GM19023 (cell line): ENCODE measurements around the gene KANSL1L.
"Not testable (repeated sequence)": the region's sequence is repeated elsewhere in the genome, so short reads cannot be mapped to it uniquely, and the experiment has no call there.

Source experiments
- ATAC-seq: cut with Tn5 transposase; IDR thresholded peaks from one replicate; pipeline ENCODE4 v1.9.1; 2021; ENCODE audit warnings: mild to moderate bottlenecking, moderate library complexity; ENCODE audit not compliant: unreplicated experiment

KANSL1L gene, protein sequence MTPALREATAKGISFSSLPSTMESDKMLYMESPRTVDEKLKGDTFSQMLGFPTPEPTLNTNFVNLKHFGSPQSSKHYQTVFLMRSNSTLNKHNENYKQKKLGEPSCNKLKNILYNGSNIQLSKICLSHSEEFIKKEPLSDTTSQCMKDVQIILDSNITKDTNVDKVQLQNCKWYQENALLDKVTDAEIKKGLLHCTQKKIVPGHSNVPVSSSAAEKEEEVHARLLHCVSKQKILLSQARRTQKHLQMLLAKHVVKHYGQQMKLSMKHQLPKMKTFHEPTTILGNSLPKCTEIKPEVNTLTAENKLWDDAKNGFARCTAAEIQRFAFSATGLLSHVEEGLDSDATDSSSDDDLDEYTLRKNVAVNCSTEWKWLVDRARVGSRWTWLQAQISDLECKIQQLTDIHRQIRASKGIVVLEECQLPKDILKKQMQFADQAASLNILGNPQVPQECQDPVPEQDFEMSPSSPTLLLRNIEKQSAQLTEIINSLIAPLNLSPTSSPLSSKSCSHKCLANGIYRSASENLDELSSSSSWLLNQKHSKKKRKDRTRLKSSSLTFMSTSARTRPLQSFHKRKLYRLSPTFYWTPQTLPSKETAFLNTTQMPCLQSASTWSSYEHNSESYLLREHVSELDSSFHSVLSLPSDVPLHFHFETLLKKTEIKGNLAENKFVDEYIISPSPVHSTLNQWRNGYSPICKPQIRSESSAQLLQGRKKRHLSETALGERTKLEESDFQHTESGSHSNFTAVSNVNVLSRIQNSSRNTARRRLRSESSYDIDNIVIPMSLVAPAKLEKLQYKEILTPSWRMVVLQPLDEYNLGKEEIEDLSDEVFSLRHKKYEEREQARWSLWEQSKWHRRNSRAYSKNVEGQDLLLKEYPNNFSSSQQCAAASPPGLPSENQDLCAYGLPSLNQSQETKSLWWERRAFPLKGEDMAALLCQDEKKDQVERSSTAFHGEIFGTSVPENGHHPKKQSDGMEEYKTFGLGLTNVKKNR

DNA sequence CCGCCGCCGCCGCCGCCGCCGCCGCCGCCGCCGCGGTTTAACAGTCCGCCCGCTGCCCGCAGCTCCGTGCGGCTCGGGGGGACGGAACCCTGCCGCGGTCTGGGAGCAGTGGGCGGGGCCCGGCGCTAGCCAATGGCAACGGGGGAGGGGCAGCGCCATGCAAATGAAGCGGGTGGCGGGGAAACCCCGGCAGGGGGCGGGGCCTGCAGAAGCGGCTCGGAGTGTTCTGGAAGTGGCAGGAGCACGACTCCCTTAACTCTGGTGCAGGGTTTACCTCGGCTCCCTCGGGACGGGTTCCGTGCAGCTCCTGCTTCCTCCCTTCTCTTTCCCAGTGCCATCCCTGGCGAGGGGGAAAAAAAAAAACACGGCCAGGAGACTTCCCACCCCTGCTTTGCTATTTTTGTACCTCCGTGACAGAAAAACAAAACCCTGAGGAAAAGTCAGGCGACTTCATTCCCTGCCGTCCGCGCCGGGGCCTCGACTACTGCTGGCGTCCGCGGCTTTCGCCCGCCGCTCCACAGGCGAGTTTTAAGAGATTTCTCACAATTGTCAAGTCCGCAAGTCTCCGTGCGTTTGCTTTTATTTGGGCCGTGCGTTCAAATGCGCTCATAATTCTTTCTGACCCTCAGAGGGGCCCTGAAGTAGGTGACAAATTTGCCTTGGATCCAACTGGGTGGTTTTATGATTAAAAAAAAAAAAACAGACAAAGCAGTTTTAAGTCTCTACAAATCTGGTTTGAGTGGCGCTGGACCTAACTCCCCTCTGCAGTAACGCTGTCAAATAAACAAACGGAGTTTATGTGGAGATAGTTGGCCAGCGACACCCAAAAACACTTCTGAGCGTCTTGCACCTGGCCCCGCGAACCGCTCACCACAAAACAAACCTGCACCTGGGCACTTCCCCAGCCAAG, at the start of gene KANSL1L:
KANSL1L (minus strand) TSS at position 101 of the 910 bp plus-strand sequence. CDS start 16,827 bp downstream, outside the sequence.
- peak; percentile 78 for ATAC-seq

DNA sequence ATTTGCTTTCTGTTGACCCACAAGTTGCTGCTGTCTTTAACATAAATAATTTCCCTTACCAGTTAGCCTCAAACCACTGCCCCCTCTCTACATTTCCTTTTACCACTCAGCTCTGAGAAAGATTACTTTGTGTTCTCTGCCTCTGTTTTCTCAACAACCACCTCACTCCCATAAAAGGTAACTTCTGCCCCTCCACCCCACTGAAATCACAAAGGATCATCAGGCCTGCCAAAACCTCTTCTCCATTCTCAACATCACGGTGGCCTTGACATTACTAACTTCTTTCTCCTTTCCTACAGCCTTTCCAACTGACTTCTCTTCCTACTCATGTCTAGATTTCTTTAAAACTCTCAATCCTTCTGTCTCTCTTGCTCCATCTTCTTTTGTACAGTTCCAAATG, 43.9 kb upstream of the KANSL1L start:
- no peak for ATAC-seq

DNA sequence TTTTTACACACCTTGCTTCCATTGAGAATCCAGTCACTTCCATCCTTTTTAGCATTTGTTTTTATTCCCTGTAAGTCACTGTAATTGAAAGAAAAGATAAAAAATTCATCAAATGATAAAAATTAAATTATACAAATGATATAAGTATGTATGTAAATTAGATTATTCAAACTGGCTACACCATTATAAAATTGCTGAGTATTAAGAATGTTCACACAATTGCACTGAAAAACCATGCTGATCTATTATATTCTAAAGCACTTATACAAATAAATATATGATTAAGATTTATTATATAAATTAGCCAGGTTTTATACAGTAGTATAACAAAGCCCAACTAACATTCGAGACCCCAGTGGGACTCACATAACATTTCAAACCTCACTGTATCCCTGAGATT, 39.0 kb upstream of the KANSL1L start:
- ATAC-seq, result no peak

DNA sequence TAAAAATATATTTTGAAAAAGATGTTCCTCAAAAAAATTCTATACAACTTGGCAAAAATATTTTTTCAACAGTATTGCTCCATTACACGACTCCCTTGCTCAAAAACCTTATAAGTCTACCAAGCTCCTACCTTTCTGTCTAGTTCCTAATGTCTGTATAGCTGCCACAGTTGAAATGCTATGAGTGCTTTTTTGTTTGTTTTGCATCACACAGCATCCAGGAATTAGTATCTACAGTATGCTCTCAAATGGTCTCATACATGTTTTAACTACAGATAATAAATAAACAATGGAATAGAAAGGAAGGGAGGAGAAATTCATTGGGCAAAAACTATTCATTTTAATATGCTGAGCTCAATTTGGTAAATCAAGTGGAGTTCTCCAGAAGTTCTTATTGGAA, 36.7 kb upstream of the KANSL1L start:
- no peak for ATAC-seq

DNA sequence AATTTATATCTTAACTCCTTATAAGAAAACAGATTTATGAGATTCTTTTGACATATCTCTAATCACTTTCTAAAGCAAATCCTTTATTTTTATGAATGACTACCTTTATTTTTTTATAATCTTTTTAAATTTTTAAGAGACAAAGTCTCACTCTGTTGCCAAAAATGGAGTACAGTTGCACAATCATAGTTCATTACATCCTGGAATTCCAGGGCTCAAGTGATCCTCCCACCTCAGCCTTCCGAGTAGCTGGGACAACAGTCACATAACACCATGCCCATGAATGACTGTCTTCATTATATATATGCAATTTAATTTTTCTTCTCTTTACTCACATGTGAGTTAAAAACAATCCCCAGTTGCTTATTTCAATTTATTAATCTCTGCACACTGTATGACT, 32.3 kb upstream of the KANSL1L start:
- no peak for ATAC-seq

DNA sequence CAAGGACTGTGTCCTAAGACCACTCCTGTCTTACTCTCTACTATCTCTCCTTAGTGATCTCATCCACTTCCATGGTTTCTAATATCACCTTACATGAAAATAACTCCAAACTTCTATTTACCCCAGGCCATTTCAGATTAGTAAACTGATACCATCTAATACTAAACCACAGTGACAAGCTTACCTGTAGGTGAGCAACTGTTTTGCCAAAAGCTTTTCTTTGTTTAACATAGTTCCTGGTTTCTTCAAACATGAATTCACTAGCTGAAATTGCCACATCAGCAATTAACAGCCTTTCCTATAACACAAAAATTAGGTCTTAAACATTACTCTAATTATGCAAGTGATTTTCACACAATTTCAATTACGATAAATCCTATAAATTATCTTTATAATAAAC, 31.9 kb upstream of the KANSL1L start:
- no peak for ATAC-seq

DNA sequence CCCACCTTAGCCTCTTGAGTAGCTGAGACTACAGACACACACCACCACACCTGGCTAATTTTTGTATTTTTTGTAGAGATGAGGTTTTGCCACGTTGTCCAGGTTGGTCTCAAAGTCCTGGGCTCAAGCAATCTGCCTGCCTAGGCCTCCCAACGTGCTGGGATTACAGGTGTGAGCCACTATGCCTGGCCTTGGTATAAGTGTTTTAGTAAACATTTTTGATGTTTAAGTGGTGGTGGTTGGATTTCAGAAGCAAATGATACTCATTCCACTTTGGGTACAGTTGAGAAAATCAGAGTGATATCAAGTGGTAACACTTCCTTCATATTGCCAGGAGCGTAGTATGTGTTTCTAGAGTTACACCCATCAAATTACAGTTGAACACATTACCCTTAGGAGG, 28.6 kb upstream of the KANSL1L start:
- ATAC-seq, result no peak

DNA sequence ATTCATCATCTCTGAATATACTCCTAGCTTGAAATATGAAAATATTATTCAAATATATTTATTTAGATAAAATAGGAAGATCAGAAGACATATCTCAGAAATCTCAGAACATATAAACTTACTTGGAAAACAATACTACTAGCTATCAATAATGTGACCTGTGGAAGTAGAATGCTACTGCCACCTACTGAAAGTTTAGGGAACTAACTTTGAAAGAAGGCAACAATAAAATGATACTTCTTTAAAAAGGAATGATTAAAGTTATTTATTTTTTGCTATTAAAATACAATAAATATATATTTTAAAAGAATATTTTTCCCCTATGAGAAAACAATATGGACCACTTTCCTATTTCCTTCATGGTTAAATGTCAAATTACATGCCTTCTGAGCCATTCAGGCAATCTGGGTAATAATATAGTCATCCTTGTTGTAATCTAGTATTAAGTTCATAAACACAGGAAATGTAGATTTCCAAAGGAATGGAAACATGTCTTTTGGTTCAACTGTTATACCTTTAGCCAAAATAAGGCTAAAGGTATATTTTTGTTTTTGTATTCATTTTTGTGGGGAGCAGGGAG, 28.1 kb upstream of the KANSL1L start:
- no peak for ATAC-seq

DNA sequence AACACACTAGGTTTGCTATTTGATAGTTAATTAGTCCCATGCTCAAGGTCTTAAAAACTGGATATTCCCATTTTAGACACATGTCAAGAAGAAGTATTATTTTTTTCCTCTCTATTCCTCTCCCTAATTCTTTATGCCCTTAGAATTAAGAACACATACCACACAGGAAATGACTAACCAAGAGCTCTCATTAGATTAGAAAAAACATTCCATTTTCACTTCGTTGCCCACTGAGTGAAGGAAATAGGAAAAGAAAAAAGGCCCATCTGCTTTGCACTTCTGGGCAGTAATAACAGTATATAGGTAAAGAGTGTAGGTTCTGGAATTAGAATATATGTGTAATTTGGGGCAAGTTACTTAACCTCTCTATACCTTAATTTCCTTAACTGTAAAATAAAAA, 27.1 kb upstream of the KANSL1L start:
- no peak for ATAC-seq

DNA sequence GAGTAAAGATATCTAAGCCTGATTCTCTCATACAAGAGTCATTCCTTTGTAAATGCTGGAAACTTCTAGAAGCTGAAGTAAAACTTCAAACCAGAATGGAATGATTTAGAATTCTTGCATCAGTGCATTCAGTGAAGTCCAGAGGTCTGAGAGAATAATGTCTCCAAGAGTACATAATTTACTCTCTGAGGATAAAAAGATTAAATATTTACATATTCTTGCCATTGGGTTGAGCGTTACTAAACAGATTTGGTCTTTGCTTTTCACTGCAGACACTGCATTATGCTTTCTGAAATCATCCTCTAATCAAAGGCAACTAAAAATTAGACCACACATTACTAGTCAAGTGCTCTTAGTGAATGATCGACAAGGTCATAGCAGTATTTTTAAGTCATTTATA, 26.5 kb upstream of the KANSL1L start:
- ATAC-seq, result no peak

DNA sequence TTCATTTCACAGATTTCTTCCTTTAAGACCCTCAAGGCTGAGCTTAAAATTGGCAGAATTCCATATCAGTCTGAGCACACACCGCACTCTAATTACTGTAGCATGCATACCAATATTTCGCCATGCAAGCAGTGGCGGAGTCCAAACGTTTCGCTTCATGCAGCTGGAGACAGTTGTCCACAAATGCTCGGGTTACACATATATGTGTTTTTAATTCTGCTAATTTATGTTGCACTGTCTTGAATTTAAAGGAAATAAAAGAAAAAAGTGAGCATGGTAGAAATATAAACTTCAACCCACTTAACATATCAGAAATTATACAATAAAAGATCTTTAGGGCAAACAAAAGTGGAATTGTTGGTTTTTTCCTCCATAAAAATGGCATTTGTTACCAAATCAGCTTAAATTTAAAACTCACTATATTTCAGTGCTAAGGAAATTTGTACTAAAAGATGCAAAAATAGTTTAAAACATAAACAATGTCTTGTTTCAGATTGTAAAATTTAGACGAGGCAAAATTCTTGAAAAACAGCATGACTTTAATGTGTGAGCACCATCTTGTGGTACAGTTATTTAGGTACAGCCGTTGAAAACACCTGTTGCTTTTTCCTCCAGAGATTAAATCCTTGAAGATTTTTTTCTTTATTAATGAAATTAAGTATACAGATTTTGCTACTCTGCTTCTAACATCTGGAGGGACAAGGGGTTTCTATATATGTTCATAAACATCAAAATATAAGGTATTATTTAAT, 24.1 kb upstream of the KANSL1L start:
- no peak for ATAC-seq

DNA sequence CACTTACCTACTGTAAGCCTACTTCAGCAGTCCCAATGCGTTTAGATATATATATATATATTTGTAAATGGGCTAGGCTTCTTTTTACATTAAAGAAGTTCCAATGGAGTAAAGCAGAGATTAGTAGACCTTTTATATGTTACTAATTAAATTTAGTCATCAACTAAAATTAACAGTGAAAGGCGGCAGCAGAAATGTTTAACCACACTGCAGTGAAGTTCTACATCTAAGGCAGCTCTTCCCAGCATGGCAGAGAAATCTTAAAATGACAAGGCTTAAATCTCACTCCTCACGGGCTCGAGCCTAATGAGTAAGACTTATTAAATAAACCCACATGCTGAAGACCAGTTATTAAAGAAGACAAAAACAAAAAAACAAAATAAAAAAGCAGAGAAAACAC, 19.1 kb upstream of the KANSL1L start:
- no peak for ATAC-seq

DNA sequence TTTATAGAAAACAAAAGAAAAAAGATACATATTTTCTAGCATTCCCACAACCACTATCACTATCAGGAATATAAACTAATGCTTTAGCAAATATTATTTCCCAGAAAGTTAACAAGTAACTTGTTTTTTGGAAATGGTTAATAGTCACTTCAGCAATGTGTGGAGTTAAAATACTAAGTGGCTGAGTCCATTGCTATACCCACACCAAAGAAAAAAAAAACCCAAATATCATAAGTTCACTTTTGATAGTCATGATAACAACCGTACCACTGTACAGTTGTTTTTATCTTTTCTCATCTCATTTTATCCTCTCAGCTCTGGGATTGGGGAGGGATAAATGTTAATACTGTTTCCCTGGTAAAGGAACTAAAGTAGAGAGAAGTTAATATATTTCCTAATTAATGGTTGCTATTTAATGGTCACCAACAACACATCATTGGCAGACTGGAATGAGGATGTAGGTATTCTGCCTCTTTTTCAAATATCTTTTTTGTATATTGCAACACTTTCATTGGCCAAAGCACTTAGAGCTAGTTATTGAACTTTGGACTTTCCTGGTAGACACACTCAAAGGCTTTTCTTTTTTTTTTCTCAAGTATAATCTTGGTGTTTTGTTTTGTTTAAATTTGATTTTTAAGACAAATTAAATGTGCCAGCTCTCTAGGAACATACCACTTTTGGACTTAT, 18.4 kb upstream of the KANSL1L start:
- ATAC-seq, result peak; percentile 66

DNA sequence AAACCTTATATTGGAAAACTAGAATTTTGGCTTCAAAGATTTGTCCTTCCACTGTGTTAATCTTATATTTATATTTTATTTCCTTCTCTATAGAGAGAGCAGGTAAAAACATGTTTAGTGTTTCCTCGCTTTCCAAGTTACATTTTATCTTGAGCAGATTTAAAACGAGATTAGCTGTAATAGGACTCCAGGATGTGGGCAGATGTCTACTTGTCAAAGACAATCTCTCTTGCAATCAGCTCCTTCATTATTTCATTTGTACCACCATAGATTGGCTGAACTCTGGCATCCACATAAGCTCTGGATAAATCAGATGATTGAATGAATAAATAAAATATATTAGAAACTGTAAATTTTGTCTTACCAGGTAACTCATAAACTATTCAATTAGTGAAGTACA, 17.5 kb upstream of the KANSL1L start:
- ATAC-seq, result no peak

DNA sequence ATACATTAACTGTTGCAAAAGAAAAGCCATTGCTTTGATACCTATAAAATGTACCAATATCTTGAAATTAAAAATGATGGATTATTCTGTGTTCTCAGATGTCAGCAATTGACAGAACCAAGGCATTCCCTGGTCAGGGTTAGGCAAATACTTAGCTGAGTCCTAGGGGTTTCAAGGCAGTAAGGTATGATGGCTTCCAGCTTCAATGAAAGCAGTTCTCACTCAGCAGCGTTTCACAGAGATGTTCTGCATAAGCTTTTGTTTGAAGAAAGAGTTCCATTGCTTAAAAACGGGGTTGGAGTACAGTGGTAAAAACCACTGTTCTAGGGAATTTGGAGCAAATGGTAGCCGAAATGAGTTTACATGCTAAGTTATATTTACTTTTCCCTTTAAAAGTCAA, 17.0 kb upstream of the KANSL1L start:
- no peak for ATAC-seq

DNA sequence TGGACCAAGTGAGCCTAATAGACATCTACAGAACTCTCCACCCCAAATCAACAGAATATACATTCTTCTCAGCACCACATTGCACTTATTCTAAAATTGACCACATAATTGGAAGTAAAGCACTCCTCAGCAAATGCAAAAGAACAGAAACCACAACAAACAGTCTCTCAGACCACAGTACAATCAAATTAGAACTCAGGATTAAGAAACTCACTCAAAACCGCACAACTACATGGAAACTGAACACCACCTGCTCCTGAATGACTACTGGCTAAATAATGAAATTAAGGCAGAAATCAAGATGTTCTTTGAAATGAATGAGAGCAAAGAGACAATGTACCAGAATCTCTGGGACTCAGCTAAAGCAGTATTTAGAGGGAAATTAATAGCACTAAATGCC, 12.7 kb upstream of the KANSL1L start:
- ATAC-seq, result not testable (repeated sequence)

DNA sequence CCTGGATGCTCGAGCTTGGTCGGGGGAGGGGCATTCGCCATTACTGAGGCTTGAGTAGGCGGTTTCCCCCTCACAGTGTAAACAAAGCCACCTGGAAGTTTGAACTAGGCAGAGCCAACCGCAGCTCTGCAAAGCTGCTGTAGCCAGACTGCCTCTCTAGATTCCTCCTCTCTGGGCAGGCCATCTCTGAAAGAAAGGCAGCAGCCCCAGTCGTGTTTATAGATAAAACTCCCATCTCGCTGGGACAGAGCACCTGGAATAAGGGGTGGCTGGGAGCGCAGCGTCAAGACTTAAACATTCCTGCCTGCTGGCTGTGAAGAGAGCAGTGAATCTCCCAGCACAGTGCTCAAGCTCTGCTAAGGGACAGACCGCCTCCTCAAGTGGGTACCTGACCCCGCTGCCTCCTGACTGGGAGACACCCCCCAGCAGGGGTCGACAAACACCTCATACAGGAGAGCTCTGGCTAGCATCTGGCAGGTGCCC, 10.4 kb upstream of the KANSL1L start:
- ATAC-seq, result not testable (repeated sequence)

DNA sequence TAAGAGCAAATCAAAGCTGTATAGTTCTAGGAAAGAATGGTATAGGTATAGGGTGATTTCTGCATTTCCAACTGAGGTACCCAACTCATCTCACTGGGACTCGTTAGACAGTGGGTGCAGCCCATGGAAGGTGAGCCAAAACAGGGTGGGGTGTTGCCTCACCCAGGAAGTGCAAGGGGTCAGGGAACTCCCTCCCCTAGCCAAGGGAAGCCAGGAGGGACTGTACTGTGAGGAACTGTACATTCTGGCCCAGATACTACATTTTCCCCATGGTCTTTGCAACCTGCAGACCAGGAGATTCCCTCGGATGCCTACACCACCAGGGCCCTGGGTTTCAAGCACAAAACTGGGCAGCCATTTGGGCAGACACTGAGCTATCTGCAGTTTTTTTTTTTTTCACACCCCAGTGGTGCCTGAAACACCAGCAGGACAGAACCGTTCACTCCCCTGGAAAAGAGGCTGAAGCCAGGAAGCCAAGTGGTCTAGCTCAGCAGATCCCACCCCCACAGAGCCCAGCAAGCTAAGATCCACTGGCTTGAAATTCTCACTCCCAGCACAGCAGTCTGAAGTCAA, 9.9 kb upstream of the KANSL1L start:
- ATAC-seq, result not testable (repeated sequence)

DNA sequence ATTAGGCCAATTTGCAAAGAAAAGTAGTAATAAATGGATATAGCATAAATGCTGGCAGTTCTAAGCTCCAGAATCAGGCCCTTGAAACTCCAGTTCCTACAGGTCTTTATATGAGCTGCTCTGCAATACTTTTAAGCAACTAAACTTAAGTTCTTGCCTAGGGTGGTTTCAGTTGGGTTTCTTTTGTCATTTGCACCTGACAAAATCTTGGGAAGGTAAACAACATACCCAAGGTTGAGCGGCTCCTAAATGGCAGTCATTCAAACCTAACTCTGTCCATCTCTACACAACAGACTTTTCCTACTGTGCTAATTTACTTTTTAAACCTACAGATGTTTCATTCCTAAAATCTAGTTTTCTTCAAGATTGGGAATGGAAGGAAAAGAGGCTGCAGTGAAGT, 9.3 kb upstream of the KANSL1L start:
- no peak for ATAC-seq
